Psoas muscle (tissue), 8 donors: ENCODE results near the gene PAF1. TPM values are rescaled to one million over a fixed set of nuclear protein-coding genes. Genes with fewer than 3 reads are reported as not detected.

ENCODE experiments used
- ATAC-seq, 4 donors: fragments of 200-7000 bp; cut with Tn5 transposase; one replicate each; pipeline ENCODE4 v1.9.1; 2020; ENCODE audit warnings: moderate library complexity in 3 of 4, mild to moderate bottlenecking in 2 of 4
- DNase-seq, 2 donors: peaks; one replicate each; pipeline ENCODE4 v3.0.0-alpha.2; 2020
- H3K27ac ChIP-seq: fragments of 200-600 bp; one replicate; pipeline ENCODE4 v1.8.0; 2022
- H3K27me3 ChIP-seq, 3 donors: fragments of 200-600 bp in 1 of 3; one replicate each; pipeline versions ENCODE4 v1.6.1 to v1.8.0; 2013 to 2022; ENCODE audit warnings: low read length in 2 of 3, mild to moderate bottlenecking in 2 of 3, moderate library complexity in 1 of 3; ENCODE audit not compliant: insufficient read depth in 3 of 3
- H3K36me3 ChIP-seq, 2 donors: fragments of 200-600 bp in 1 of 2; one replicate each; pipeline versions ENCODE4 v1.6.1 to v1.8.0; 2013 to 2022; ENCODE audit warnings: low read depth in 1 of 2, mild to moderate bottlenecking in 1 of 2, moderate library complexity in 1 of 2; ENCODE audit not compliant: insufficient read depth in 1 of 2
- H3K4me1 ChIP-seq: fragments of 200-600 bp; one replicate; pipeline ENCODE4 v1.8.0; 2022
- H3K4me3 ChIP-seq: fragments of 200-600 bp; one replicate; pipeline ENCODE4 v1.8.0; 2022; ENCODE audit warnings: mild to moderate bottlenecking
- H3K9me3 ChIP-seq: fragments of 200-600 bp; one replicate; pipeline ENCODE4 v1.8.0; 2022
- WGBS, 3 donors: extraction: QIAGEN DNeasy Blood & Tissue Kit; methylation state at CpG; one replicate each; pipeline versions ENCODE4 v1.1.6 to v1.1.7; 2013; 5-methylcytosine and 5-hydroxymethylcytosine counted together
- intact Hi-C, 2 donors: fragments of 100-400 bp; cut with DNase I; formaldehyde crosslinking; loops; one replicate each; pipeline versions ENCODE4 v1.11.0 to v1.14.2; 2022
- long read RNA-seq, 2 donors: library from polyadenylated mRNA; unstranded; transcript quantifications; one replicate each; pipeline ENCODE4 v2.0.0, GENCODE V29; 2021
- polyA plus RNA-seq, 3 donors: library from polyadenylated mRNA; stranded (reverse); fragments of 200-250 nt; gene quantifications; one replicate each; pipeline ENCODE4 v1.2.3, GENCODE V29; 2013
- total RNA-seq, 4 donors: library from RNA; stranded (reverse); fragmentation: NEBNext Ultra II Directional in 2 of 4; extraction: Animal tissue kit (Norgen Biotek cat#: 25700) in 2 of 4; gene quantifications; one replicate each; pipeline versions ENCODE4 v1.2.1 to v1.2.4, GENCODE V29; 2021 to 2023
- TF ChIP-seq, protein P1 (sequence below): fragments of 200-600 bp; IDR thresholded peaks from one replicate; pipeline ENCODE4 v1.8.0; 2022; ENCODE audit warnings: antibody characterized with exemption
- donor health status: healthy with polysubstance abuse.
- donor health status: DM: no; HTN: no; CAD: no; lungs with moderate emphysema.
- donor health status: Bipolar disorder and iron deficiency.
- donor health status: healthy.
- donor health status: DM: yes; HTN: yes; CAD: no.
- donor health status: DM: no; HTN: no; CAD: no.
- donor health status: DM: no; HTN: no; CAD: no.
- donor health status: DM: yes; HTN: yes; CAD: no.

Gene PAF1
- total RNA-seq = 10 to 100 TPM; 33.7 to 38.0 (median 34.6) TPM
- 10 to 100 TPM; 34.1 to 58.0 (median 37.6) TPM for polyA plus RNA-seq
- long read RNA-seq, donor 1, transcript PAF1-201 (14 exons, 2,066 nt) = major isoform, 38 of 54 reads
- long read RNA-seq, donor 1, partial matches to known transcripts = 8 of 54 reads
- long read RNA-seq, donor 1, other reads (novel, unspliced or antisense) = 8 of 54 reads
- long read RNA-seq, donor 2, transcript PAF1-201 (14 exons, 2,066 nt) = major isoform, 81 of 91 reads
- long read RNA-seq, donor 2, partial matches to known transcripts = 5 of 91 reads
- long read RNA-seq, donor 2, other reads (novel, unspliced or antisense) = 5 of 91 reads

DNA sequence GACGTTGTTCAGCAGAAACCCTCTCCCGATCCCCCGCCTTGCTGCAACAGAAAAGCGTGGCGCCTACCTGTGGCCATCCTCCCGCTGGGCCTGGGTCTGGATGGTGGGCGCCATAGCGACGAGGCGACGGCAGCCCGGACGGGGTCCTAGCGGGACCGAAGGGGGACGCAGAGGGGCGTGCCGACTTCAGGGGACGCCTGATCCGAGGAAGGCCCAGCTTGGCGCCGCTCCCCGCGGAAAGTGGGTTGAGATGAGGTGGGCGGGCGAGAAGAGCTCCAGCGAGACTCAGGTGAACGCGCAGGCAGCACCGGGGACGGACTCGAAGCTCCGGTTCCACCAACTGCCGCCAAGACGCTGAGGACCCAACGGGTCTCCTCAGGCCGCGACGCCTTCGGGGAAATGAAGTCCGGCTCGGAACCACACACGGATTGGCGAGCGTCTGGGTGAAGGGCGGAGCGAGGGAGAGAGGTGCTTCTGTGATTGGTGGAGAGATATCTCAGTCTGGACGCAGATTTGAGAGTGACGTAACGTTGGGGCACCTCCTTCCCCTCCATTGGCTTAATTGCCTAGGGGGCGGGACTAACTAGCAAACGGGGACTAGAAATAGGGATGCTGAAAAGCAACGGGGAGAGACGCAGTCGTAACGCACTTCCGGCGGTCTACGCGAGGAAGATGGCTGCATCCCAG, at the start of gene PAF1, which contains the start of gene MED29:
Gene PAF1 (minus strand): TSS at position 356 of the 687 bp plus-strand sequence. CDS start 242 bp downstream, at position 114.
Gene MED29 (plus strand): TSS at position 628 of the 687 bp plus-strand sequence. CDS start 45 bp downstream, at position 673.
- TF ChIP-seq, protein P1, sequence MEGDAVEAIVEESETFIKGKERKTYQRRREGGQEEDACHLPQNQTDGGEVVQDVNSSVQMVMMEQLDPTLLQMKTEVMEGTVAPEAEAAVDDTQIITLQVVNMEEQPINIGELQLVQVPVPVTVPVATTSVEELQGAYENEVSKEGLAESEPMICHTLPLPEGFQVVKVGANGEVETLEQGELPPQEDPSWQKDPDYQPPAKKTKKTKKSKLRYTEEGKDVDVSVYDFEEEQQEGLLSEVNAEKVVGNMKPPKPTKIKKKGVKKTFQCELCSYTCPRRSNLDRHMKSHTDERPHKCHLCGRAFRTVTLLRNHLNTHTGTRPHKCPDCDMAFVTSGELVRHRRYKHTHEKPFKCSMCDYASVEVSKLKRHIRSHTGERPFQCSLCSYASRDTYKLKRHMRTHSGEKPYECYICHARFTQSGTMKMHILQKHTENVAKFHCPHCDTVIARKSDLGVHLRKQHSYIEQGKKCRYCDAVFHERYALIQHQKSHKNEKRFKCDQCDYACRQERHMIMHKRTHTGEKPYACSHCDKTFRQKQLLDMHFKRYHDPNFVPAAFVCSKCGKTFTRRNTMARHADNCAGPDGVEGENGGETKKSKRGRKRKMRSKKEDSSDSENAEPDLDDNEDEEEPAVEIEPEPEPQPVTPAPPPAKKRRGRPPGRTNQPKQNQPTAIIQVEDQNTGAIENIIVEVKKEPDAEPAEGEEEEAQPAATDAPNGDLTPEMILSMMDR = no peak
- Histone ChIP-seq H3K36me3 (peaks cover 0 to 67% of the 10 kb centered on the region in 2 donors), H3K27me3 (no peaks in the 10 kb centered on the region), H3K27ac (peak within 1 kb of the TSS; percentile 89), H3K9me3 (no peaks in the 10 kb centered on the region), H3K4me3 (peak within 1 kb of the TSS; percentile 77), H3K4me1 (peaks cover 18% of the 10 kb centered on the region)
- WGBS, 3 donors = 0% methylated on average over 57 to 60 of the region's 60 CpGs
- intact Hi-C loops = loop anchor here (2.0 to 5.0 kb wide), 2 partner anchors 44 to 49 kb away; partner anchors contain the start of genes RPS16 (in 1 of the 2) and SAMD4B (in 1 of the 2)
- peak; percentile 96 to 99 for DNase-seq
- ATAC-seq = peak; percentile 95 to 97 (median 96)

DNA sequence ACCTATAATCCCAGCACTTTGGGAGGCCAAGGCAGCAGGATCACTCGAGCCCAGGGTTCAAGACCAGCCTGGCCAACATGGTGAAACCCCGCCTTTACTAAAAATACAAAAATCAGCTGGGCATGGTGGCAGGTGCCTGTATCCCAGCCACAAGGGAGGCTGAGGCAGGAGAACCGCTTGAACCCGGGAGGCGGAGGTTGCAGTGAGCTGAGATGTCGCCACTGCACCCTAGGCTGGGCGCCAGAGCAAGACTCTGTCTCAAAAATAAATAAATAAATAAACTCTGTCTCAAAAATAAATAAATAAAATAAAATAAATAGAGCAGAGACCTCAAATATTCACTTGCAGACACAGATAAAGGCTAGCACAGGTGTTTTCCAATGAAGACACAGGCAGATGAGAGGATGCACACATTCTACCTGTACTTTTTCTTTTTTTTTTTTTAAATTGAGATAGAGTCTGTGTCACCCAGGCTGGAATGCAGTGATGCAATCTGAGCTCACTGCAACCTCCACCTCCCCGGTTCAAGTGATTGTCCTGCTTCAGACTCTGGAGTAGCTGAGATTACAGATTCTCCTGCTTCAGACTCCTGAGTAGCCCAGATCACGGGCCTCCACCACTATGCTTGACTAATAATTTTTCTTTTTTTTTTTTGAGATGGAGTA, 47.5 kb upstream of the PAF1 start:
- Histone ChIP-seq H3K4me1 (peaks cover 18% of the 10 kb centered on the region), H3K4me3 (no peak overlapping the region), H3K9me3 (no peaks in the 10 kb centered on the region), H3K36me3 (peaks cover 7 to 18% of the 10 kb centered on the region in 2 donors), H3K27ac (no peak overlapping the region), H3K27me3 (no peaks in the 10 kb centered on the region)
- 81 to 87% (median 84%) methylated on average over 9 of the region's 9 CpGs for WGBS, 3 donors
- intact Hi-C loops = loop anchor here in 1 of 2 donors (10.0 kb wide), 1 partner anchor 94 kb away; the partner anchor contains the start of gene SAMD4B
- DNase-seq (no peak), ATAC-seq (no peak)
- TF ChIP-seq, protein P1 = no peak

DNA sequence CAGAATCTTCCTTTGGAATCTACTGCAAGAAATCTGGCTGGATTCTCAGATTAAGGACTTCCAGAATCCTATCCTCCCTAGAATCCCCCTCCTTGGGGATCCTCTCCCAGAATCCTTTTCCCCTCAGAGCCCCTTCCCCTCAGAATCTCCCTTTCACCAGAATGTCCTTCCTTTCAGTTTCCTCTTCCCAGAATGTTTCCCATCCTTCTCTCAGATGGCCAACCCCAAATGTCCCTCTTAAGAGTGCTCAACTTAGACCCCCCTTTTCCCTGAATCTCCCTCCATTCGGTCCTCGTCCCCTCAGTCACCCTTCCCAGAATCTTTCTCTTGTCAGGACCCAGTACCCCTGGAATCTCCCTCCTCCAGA, 45.4 kb upstream of the PAF1 start:
- 0 to 1% (median 0%) methylated on average over 2 of the region's 2 CpGs for WGBS, 3 donors
- no peaks in the 10 kb centered on the region for H3K9me3 ChIP-seq
- intact Hi-C loops = loop anchor here in 1 of 2 donors (10.0 kb wide), 1 partner anchor 92 kb away; the partner anchor contains the start of gene SAMD4B
- peak overlapping the region; percentile 93 for H3K27ac ChIP-seq
- no peaks in the 10 kb centered on the region for H3K27me3 ChIP-seq
- peak overlapping the region; percentile 96 for H3K4me3 ChIP-seq
- ATAC-seq = peak in 1 of 4 donors; percentile 3
- H3K36me3 ChIP-seq = peaks cover 7 to 39% of the 10 kb centered on the region in 2 donors
- TF ChIP-seq, protein P1 = no peak
- DNase-seq = no peak
- peaks cover 18% of the 10 kb centered on the region for H3K4me1 ChIP-seq

DNA sequence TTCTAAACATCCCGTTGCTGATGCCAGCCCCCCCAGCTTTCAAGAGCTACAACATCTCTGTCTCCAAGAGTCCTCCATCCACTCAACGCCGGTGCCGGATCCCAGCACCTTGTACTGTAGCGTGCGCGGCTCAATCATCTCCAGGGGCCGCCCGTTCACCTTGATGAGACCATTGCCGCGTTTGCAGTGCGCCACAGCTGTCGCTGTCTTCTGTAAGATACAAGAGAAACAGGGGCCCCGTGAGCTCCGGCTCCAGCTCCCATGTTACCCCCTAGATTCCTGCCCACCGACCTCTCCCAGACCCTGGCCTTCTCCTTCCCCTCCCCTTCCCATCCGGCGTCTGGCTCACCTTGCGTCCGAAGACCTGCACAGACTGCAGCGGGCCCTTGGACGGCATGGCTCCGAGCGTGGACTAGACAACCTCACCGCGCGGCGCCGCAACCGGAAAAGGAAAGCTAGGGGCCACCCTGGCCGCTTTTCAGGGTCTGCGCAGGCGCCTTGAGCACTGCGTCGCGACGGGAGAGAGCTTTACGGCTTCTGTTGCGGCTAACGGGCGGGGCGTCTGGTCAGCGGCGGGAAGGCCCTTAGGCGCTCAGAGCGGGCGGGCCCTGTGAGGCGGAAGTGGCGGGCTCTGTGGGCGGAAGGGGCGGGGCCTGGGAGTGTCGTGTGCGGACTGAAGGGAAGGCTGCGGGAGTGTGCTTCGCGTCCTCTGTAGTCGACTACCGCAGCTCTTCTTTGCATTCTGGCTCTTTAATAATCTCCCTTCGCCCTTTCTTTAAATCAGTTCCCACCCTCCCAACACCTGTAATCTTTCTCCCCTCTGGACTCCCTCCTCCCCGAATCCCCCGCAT, 44.8 kb upstream of the PAF1 start, which contains the start of gene RPS16:
Gene RPS16 (minus strand): TSS at position 451 of the 851 bp plus-strand sequence. CDS start 54 bp downstream, at position 397.
- peaks cover 7 to 44% of the 10 kb centered on the region in 2 donors for H3K36me3 ChIP-seq
- H3K9me3 ChIP-seq = no peaks in the 10 kb centered on the region
- intact Hi-C loops = loop anchor here (2.0 to 10.0 kb wide), 3 partner anchors 23 to 91 kb away; partner anchors contain the start of genes MED29 (in 1 of the 2), PAF1 (in 1 of the 2), PLEKHG2 (in 1 of the 2) and SAMD4B (in 1 of the 2)
- H3K27ac ChIP-seq = peak within 1 kb of the TSS; percentile 93
- H3K27me3 ChIP-seq = no peaks in the 10 kb centered on the region
- TF ChIP-seq, protein P1 = no peak
- H3K4me3 ChIP-seq = peak within 1 kb of the TSS; percentile 96
- peak; percentile 99 to 100 for DNase-seq
- ATAC-seq = peak; percentile 97 to 98 (median 98)
- WGBS, 3 donors = 0 to 1% (median 0%) methylated on average over 61 of the region's 61 CpGs
- peaks cover 18% of the 10 kb centered on the region for H3K4me1 ChIP-seq
